GM19351 (cell line): ENCODE results near the gene MRM2.

Experiments used
- ATAC-seq: cut with Tn5 transposase; IDR thresholded peaks from one replicate; pipeline ENCODE4 v1.9.1; 2021; ENCODE audit warnings: mild to moderate bottlenecking, moderate library complexity; ENCODE audit not compliant: unreplicated experiment

Gene MRM2

GRCh38 chr7:2224934-2225333 lies 17.1 kb downstream of the MRM2 start:
- ATAC-seq, result no peak

- no peak for ATAC-seq
These were observed 17.5 kb downstream of the MRM2 start for GRCh38 chr7:2224491-2224928.

GRCh38 chr7:2223321-2223720 lies 18.7 kb downstream of the MRM2 start:
- no peak for ATAC-seq

- no peak for ATAC-seq
These were observed 19.5 kb downstream of the MRM2 start for GRCh38 chr7:2222516-2222915.

- ATAC-seq, result no peak
These were observed 21.1 kb downstream of the MRM2 start for GRCh38 chr7:2220954-2221353.

- no peak for ATAC-seq
These were observed 21.5 kb downstream of the MRM2 start for GRCh38 chr7:2220506-2220905.

GRCh38 chr7:2220030-2220429 lies 22.0 kb downstream of the MRM2 start:
- no peak for ATAC-seq

- no peak for ATAC-seq
These were observed 22.4 kb downstream of the MRM2 start for GRCh38 chr7:2219606-2220005.

- ATAC-seq, result no peak
These were observed 22.9 kb downstream of the MRM2 start for GRCh38 chr7:2219136-2219535.

GRCh38 chr7:2218444-2218785 lies 23.6 kb downstream of the MRM2 start:
- ATAC-seq, result no peak

- no peak for ATAC-seq
These were observed 24.1 kb downstream of the MRM2 start for GRCh38 chr7:2217716-2218443.

- ATAC-seq, result no peak
These were observed 24.8 kb downstream of the MRM2 start for GRCh38 chr7:2217206-2217605.

- ATAC-seq, result no peak
These were observed 26.2 kb downstream of the MRM2 start for GRCh38 chr7:2215851-2216250.

GRCh38 chr7:2214636-2215035 lies 27.4 kb downstream of the MRM2 start:
- no peak for ATAC-seq

GRCh38 chr7:2213551-2214215 lies 28.3 kb downstream of the MRM2 start:
- no peak for ATAC-seq

- no peak for ATAC-seq
These were observed 29.1 kb downstream of the MRM2 start for GRCh38 chr7:2212906-2213305.

- no peak for ATAC-seq
These were observed 30.1 kb downstream of the MRM2 start for GRCh38 chr7:2211926-2212325.

- ATAC-seq, result no peak
These were observed 30.6 kb downstream of the MRM2 start for GRCh38 chr7:2211259-2211880.

GRCh38 chr7:2210551-2211258 lies 31.3 kb downstream of the MRM2 start:
- ATAC-seq, result no peak

GRCh38 chr7:2209961-2210323 lies 32.1 kb downstream of the MRM2 start:
- ATAC-seq, result peak; percentile 16

GRCh38 chr7:2209146-2209960 lies 32.7 kb downstream of the MRM2 start:
- peak; percentile 60 for ATAC-seq
